ENCODE measurements around the gene BCAS2.

GRCh38 chr1:114551400-114551799 lies 30.0 kb downstream of the BCAS2 start:
- TF ChIP-seq CTCF (IDR thresholded peaks at IDR 0.05) (no peak), EP300 (IDR thresholded peaks at IDR 0.05) (no peak), POLR2AphosphoS5 (IDR thresholded peaks at IDR 0.05) (no peak), POLR2A (IDR thresholded peaks at IDR 0.05) (no peak)
